Measurements from ENCODE around the gene NSG2.
"Not testable (repeated sequence)": the region's sequence is repeated elsewhere in the genome, so short reads cannot be mapped to it uniquely, and the experiment has no call there.

The NSG2 gene

GRCh38 chr5:174145091-174145490 is 99.6 kb downstream of the NSG2 start:
- Mint-ChIP-seq H3K4me1 (no peaks in the 10 kb centered on the region), H3K4me3 (no peak overlapping the region), H3K27ac (no peak overlapping the region), H3K27me3 (no peaks in the 10 kb centered on the region), H3K36me3 (no peaks in the 10 kb centered on the region), H3K9me3 (no peaks in the 10 kb centered on the region)
- no peak for DNase-seq
- CTCF ChIA-PET, result interaction anchor here (1.2 kb wide), 1 partner anchor 170 kb away, joined by 3 read pairs; no protein-coding TSS in a partner anchor

- H3K9me3 Mint-ChIP-seq, result no peaks in the 10 kb centered on the region
- no peaks in the 10 kb centered on the region for H3K4me1 Mint-ChIP-seq
- H3K27ac Mint-ChIP-seq, result no peak overlapping the region
- no peak overlapping the region for H3K4me3 Mint-ChIP-seq
- no peaks in the 10 kb centered on the region for H3K36me3 Mint-ChIP-seq
- no peak for DNase-seq
- CTCF ChIA-PET, result interaction anchor here (1.2 kb wide), 1 partner anchor 170 kb away, joined by 3 read pairs; no protein-coding TSS in a partner anchor
- no peaks in the 10 kb centered on the region for H3K27me3 Mint-ChIP-seq
Observed at GRCh38 chr5:174145821-174146220, 100.3 kb downstream of the NSG2 start.

- no peaks in the 10 kb centered on the region for H3K9me3 Mint-ChIP-seq
- DNase-seq, result no peak
- H3K4me3 Mint-ChIP-seq, result no peak overlapping the region
- CTCF ChIA-PET, result no interaction called here
- no peaks in the 10 kb centered on the region for H3K36me3 Mint-ChIP-seq
- no peak overlapping the region for H3K27ac Mint-ChIP-seq
- H3K27me3 Mint-ChIP-seq, result no peaks in the 10 kb centered on the region
- no peaks in the 10 kb centered on the region for H3K4me1 Mint-ChIP-seq
Observed at GRCh38 chr5:174146556-174146955, 101.0 kb downstream of the NSG2 start.

- H3K9me3 Mint-ChIP-seq, H3K27ac Mint-ChIP-seq, DNase-seq, H3K4me1 Mint-ChIP-seq, H3K4me3 Mint-ChIP-seq, CTCF ChIA-PET, H3K36me3 Mint-ChIP-seq, H3K27me3 Mint-ChIP-seq: not testable (repeated sequence)
Observed at GRCh38 chr5:174147012-174147411, 101.5 kb downstream of the NSG2 start.

- DNase-seq, result no peak
- CTCF ChIA-PET, result no interaction called here
- H3K36me3 Mint-ChIP-seq, result no peaks in the 10 kb centered on the region
Observed at GRCh38 chr5:174147551-174147950, 102.0 kb downstream of the NSG2 start.

GRCh38 chr5:174148721-174149120 is 103.2 kb downstream of the NSG2 start:
- Mint-ChIP-seq H3K27me3 (no peaks in the 10 kb centered on the region), H3K4me1 (no peaks in the 10 kb centered on the region)
- CTCF ChIA-PET, result no interaction called here

More at GRCh38 chr5:174147551-174147950, 102.0 kb downstream of the NSG2 start:
- no peaks in the 10 kb centered on the region for H3K4me1 Mint-ChIP-seq
- H3K27me3 Mint-ChIP-seq, result no peaks in the 10 kb centered on the region
- H3K4me3 Mint-ChIP-seq, result no peak overlapping the region
- no peak overlapping the region for H3K27ac Mint-ChIP-seq
- peaks cover 3% of the 10 kb centered on the region for H3K9me3 Mint-ChIP-seq

GRCh38 chr5:174149426-174149825 is 103.9 kb downstream of the NSG2 start:
- Mint-ChIP-seq H3K4me1 (no peaks in the 10 kb centered on the region), H3K9me3 (peaks cover 4% of the 10 kb centered on the region), H3K4me3 (no peak overlapping the region), H3K27me3 (no peaks in the 10 kb centered on the region), H3K36me3 (no peaks in the 10 kb centered on the region), H3K27ac (no peak overlapping the region)
- DNase-seq, result no peak
- CTCF ChIA-PET, result no interaction called here

More at GRCh38 chr5:174148721-174149120, 103.2 kb downstream of the NSG2 start:
- DNase-seq, result no peak
- Mint-ChIP-seq H3K9me3 (peaks cover 3% of the 10 kb centered on the region), H3K4me3 (no peak overlapping the region), H3K36me3 (no peaks in the 10 kb centered on the region), H3K27ac (no peak overlapping the region)

GRCh38 chr5:174149989-174150388 is 104.5 kb downstream of the NSG2 start:
- no peaks in the 10 kb centered on the region for H3K27me3 Mint-ChIP-seq
- no peak overlapping the region for H3K4me3 Mint-ChIP-seq
- H3K9me3 Mint-ChIP-seq, result peaks cover 9% of the 10 kb centered on the region
- H3K36me3 Mint-ChIP-seq, result no peaks in the 10 kb centered on the region
- DNase-seq, result no peak
- no peak overlapping the region for H3K27ac Mint-ChIP-seq
- CTCF ChIA-PET, result no interaction called here
- no peaks in the 10 kb centered on the region for H3K4me1 Mint-ChIP-seq

GRCh38 chr5:174151599-174152181 is 106.2 kb downstream of the NSG2 start:
- Mint-ChIP-seq H3K9me3 (peaks cover 9% of the 10 kb centered on the region), H3K4me1 (no peaks in the 10 kb centered on the region), H3K27ac (no peak overlapping the region), H3K36me3 (no peaks in the 10 kb centered on the region), H3K4me3 (no peak overlapping the region), H3K27me3 (no peaks in the 10 kb centered on the region)
- no peak for DNase-seq
- CTCF ChIA-PET, result no interaction called here

- DNase-seq, result no peak
- peaks cover 16% of the 10 kb centered on the region for H3K9me3 Mint-ChIP-seq
- no peaks in the 10 kb centered on the region for H3K36me3 Mint-ChIP-seq
- no peak overlapping the region for H3K4me3 Mint-ChIP-seq
- H3K27ac Mint-ChIP-seq, result no peak overlapping the region
- H3K27me3 Mint-ChIP-seq, result no peaks in the 10 kb centered on the region
- CTCF ChIA-PET, result no interaction called here
- H3K4me1 Mint-ChIP-seq, result no peaks in the 10 kb centered on the region
Observed at GRCh38 chr5:174154559-174154958, 109.1 kb downstream of the NSG2 start.

- no peaks in the 10 kb centered on the region for H3K4me1 Mint-ChIP-seq
Observed at GRCh38 chr5:174155281-174155680, 109.8 kb downstream of the NSG2 start.

GRCh38 chr5:174155706-174156105 is 110.2 kb downstream of the NSG2 start:
- CTCF ChIA-PET, result no interaction called here
- H3K4me3 Mint-ChIP-seq, result no peak overlapping the region
- DNase-seq, result no peak
- no peaks in the 10 kb centered on the region for H3K4me1 Mint-ChIP-seq
- peaks cover 16% of the 10 kb centered on the region for H3K9me3 Mint-ChIP-seq
- no peak overlapping the region for H3K27ac Mint-ChIP-seq
- H3K27me3 Mint-ChIP-seq, result no peaks in the 10 kb centered on the region
- H3K36me3 Mint-ChIP-seq, result no peaks in the 10 kb centered on the region

More at GRCh38 chr5:174155281-174155680, 109.8 kb downstream of the NSG2 start:
- Mint-ChIP-seq H3K9me3 (peaks cover 16% of the 10 kb centered on the region), H3K4me3 (no peak overlapping the region), H3K36me3 (no peaks in the 10 kb centered on the region), H3K27me3 (no peaks in the 10 kb centered on the region), H3K27ac (no peak overlapping the region)
- CTCF ChIA-PET, result no interaction called here
- DNase-seq, result no peak

GRCh38 chr5:174157048-174157447 is 111.5 kb downstream of the NSG2 start:
- H3K4me1 Mint-ChIP-seq, result no peaks in the 10 kb centered on the region
- CTCF ChIA-PET, result no interaction called here

More at GRCh38 chr5:174157048-174157447, 111.5 kb downstream of the NSG2 start:
- Mint-ChIP-seq H3K27me3 (no peaks in the 10 kb centered on the region), H3K27ac (no peak overlapping the region), H3K9me3 (peaks cover 16% of the 10 kb centered on the region), H3K36me3 (no peaks in the 10 kb centered on the region), H3K4me3 (no peak overlapping the region)
- DNase-seq, result no peak
